HG03571 (cell line): ENCODE measurements around the gene TMEM60.
"Not testable (repeated sequence)": the region's sequence is repeated elsewhere in the genome, so short reads cannot be mapped to it uniquely, and the experiment has no call there.

Experiments used
- ATAC-seq: cut with Tn5 transposase; IDR thresholded peaks from one replicate; pipeline ENCODE4 v1.9.1; 2021; ENCODE audit not compliant: unreplicated experiment

TMEM60 gene

GRCh38 chr7:77811516-77812289 lies 13.5 kb upstream of the TMEM60 start:
- ATAC-seq = no peak

GRCh38 chr7:77808517-77808916 lies 10.3 kb upstream of the TMEM60 start:
- no peak for ATAC-seq

GRCh38 chr7:77806425-77806824 lies 8.2 kb upstream of the TMEM60 start:
- ATAC-seq = no peak

DNA sequence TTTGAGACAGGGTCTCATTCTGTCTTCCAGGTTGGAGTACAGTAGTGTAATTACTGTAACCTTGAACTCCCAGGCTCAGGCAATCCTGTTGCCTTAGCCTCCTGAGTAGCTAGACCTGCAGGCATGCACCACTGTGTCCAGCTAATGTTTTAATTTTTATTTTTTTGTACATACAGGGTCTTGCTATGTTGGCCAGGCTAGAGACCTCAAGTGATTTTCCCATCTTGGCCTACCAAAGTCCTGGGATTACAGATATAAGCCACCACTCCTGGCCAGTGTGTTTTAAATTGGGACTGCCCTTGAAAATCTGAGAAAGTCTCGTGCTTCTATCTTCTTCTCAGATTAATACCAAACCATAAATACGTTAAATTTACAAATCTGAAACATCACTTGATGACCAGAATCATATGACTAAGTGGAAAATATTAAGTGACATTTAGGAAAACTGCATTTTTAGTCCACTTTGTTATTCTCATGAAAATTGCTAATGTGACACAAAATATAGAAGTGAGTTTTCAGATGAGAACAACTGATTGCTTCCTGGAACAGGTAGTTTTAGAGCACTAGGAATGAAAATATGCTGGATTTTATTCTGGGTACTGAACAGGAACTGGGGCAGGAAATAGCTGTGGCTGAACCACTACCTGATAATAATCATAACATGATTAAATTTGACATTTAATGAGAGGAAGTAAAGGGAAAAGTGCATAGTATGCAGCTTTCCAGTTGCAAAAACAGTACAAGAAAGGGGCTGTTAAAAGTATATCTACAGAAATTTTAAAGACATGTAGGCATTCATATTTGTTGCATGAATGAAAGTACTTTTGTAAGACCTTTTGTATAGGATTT lies 4.5 kb upstream of the TMEM60 start:
- no peak for ATAC-seq

- no peak for ATAC-seq
Observed at GRCh38 chr7:77800730-77801129, 2.5 kb upstream of the TMEM60 start.

DNA sequence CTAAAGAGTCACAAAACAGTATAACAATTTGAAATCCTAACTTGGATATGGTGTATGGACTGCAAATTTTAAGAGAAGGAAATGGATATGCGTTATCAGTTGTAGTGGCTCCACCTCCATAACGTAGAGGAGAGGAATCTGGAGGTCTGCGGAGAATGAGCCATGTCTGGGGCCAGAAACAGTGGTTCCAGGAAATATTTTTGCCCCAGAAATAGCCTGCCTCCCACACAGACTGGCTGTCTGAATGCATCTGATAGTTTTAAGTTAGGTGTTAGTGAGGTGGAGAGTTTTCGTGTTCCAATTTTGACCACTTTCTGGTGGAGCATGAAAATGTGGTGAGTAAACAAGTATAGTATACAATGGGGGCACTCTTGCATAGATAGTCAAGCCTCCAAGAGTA lies 1.9 kb upstream of the TMEM60 start:
- no peak for ATAC-seq

GRCh38 chr7:77799078-77799964 lies 1.1 kb upstream of the TMEM60 start:
- ATAC-seq = peak; percentile 0

DNA sequence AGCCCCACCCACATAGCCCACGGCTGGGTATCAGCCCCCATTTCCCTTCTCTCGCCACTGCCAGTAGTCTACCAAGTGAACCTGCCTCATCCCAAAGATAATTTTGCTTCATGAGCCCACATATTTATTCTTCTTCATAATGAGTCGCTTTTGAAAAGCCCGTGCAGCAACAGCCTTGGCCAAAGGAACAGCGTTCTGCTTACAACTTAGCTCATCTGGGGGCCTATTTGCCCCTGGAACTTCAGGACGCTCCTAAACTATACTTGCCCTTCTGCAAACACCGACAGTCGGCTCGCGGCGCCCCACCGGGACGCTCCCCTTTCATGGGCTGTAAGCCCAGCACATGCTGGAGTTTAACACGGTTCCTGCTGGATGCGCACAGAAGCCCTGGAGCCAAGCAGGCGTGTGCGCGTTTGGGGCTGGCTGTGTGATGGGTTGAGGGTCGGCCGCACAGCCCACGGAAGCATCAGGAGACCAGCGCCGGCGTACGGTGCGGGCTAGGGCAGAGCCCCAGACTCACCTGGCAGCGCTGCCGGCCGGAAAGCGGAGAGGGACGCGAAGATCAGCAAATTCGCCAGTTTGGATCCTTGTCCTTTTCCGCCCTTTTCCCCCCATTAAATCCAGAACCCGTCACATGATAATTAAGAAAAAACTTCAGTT lies 370 bp downstream of the TMEM60 start:
- ATAC-seq = peak; percentile 27

- ATAC-seq = no peak
Observed at GRCh38 chr7:77796960-77797359, 1.3 kb downstream of the TMEM60 start.

DNA sequence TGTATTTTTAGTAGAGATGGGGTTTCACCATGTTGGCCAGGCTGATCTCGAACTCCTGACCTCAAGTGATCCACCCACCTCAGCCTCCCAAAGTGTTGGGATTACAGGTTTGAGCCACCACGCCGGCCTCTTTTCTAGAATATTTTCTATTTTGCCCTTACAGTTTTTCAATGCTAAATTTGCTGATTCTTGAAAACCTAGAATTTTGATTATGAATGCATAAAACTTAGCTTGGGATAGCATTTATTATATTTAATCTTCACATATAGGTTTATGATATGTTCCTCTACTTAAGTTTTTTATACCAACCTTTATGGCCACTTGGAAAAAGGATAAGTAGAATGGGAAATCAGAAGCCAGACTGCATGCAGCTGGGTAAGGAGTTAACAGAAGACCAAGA lies 2.1 kb downstream of the TMEM60 start:
- ATAC-seq = no peak

DNA sequence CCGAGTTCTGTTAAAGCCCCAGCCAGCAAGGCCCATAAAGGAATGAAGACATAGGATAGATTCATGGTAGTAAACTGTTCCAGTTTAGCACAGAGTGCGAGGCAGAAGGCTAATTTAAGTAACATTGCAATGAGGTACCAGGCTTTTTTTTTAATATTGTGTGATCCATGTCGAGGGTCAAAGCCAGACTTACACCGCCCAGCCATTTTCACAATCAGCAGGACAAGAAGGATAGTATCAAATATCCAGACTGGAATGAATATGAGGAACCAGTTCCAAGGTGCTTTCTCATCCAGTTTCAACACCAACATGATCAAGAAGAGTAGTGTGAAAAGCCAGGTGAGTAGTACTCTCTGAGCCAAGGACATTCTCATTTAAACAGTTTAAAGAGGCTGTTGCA lies 4.2 kb downstream of the TMEM60 start:
- no peak for ATAC-seq

DNA sequence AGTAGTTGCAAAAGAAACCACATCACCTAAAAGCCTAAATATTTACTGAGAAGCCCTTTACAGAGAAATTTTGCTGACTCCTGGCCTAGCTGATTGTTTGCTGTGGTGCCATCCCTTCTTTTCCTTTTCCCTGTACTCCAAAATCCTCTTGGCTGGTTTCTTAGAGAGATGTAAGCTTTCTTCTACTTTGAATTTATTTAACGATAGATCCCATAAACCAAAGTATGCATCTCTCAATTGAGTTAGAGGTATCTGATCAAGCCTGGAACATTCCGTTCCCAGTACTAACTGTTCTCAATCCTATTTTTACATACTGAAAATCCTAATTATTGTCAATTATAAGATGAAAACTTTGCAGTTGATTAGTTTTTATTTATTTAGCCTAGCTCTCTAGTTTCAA lies 6.3 kb downstream of the TMEM60 start:
- no peak for ATAC-seq

- no peak for ATAC-seq
Observed at GRCh38 chr7:77791336-77791735, 6.9 kb downstream of the TMEM60 start.

DNA sequence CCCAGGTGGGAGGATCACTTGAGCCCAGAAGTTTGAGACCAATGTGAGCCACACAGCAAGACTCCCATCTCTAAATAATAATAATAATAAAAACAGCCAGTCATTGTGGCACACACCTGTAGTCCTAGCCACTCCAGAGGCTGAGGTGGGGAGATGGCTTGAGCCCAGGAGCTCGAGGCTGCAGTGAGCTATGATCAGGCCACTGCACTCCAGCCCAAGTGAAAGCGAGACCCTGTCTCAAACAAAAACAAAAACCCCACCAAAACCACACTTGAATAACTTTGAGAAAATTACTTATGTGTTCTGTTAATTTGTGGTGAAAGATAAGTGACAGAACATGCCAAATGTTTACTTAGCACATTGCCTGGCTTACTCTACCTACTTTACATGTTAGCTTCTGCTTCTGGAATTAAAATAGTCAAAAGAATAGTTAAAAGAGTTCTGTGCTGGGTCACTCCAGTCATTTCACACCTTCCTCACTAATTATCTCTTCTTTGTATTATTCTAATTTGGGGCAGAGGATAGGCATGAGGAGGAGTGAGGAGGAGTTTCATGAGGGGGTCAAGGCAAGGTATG lies 9.8 kb downstream of the TMEM60 start:
- no peak for ATAC-seq

DNA sequence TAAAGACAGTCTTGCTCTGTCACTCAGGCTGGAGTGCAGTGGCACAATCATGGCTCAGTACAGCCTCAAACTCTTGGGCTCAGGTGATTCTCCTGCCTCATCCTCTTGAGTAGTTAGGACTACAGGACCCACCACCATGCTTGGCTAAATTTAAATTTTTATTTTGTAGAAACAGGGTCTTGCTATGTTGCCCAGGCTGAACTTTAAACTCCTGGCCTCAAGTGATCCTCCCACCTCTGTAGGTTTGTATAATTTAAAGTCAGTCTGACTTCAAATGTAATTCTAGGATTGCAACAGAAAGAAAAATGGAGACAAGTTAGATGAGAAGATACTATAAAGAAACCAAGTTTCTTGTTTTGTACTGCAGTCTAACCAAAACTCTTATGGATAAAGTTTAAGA lies 11.5 kb downstream of the TMEM60 start:
- no peak for ATAC-seq

- no peak for ATAC-seq
Observed at GRCh38 chr7:77786018-77786417, 12.2 kb downstream of the TMEM60 start.

DNA sequence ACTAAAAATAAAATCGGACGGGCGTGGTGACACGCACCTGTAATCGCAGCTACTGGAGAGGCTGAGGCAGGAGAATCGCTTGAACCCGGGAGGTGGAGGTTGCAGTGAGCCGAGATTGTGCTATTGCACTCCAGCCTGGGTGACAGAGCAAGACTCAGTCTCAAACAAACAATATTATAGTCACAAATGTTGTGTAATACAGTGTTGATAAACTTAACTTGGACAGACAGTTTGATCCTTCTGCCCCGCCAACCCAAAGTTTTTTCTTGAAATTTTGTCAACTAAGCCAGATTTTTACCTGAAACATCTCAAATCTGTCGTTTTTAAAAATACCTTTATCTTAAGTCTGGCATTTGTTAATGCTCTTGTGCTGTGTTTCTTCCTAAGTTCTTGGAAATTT lies 13.8 kb downstream of the TMEM60 start:
- ATAC-seq = not testable (repeated sequence)

DNA sequence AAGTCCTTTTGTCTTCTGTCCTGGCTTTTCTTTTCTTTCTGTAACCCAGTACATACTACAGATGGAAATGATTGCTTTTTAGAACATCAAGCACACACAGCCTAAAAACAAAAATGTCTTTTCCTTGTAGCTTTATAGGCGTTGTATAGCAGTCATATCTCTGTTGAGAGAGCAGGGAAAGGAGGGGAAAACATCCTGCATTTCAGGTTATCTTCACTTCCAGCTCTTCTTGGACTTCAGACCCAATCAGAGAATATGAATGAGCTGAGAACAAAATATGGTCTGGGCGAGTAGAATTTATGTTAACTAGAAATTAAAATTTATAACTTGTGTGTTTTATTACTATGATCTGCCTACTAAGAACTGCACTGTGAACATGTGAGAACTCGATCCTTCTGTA lies 14.7 kb downstream of the TMEM60 start:
- ATAC-seq = no peak

GRCh38 chr7:77783111-77783510 lies 15.1 kb downstream of the TMEM60 start:
- ATAC-seq = no peak

- no peak for ATAC-seq
Observed at GRCh38 chr7:77782383-77782782, 15.9 kb downstream of the TMEM60 start.
